Liver (tissue), 9 donors: ENCODE results near the gene AURKB. TPM values are rescaled to one million over a fixed set of nuclear protein-coding genes. Genes with fewer than 3 reads are reported as not detected.
A peak's percentile ranks its signal among the peaks of the same experiment; 100 is the strongest.

Experiments used
- DNase-seq: peaks from one replicate; pipeline ENCODE4 v3.0.0-alpha.2; 2017; ENCODE audit warnings: low spot score
- H3K27ac ChIP-seq, 2 donors: one replicate each; pipeline ENCODE4 v1.7.0; 2013; ENCODE audit warnings: inconsistent platforms in 2 of 2, low read length in 2 of 2, control low read depth in 1 of 2, low read depth in 1 of 2, mild to moderate bottlenecking in 1 of 2
- H3K27me3 ChIP-seq, 4 donors: one replicate each; pipeline versions ENCODE4 v1.6.1 to v1.7.0; 2013; ENCODE audit warnings: low read length in 3 of 4, inconsistent platforms in 1 of 4, mild to moderate bottlenecking in 1 of 4, moderate library complexity in 1 of 4; ENCODE audit not compliant: control insufficient read depth in 4 of 4, insufficient read depth in 4 of 4
- H3K36me3 ChIP-seq, 4 donors: one replicate each; pipeline versions ENCODE4 v1.6.1 to v1.7.0; 2013; ENCODE audit warnings: low read length in 3 of 4, mild to moderate bottlenecking in 3 of 4, low read depth in 1 of 4, moderate library complexity in 1 of 4; ENCODE audit not compliant: control insufficient read depth in 4 of 4, insufficient read depth in 3 of 4
- H3K4me1 ChIP-seq, 4 donors: one replicate each; pipeline versions ENCODE4 v1.6.1 to v1.7.0; 2013; ENCODE audit warnings: low read length in 3 of 4, mild to moderate bottlenecking in 3 of 4, moderate library complexity in 1 of 4; ENCODE audit not compliant: control insufficient read depth in 4 of 4, insufficient read depth in 4 of 4
- H3K4me3 ChIP-seq, 3 donors: one replicate each; pipeline versions ENCODE4 v1.6.1 to v1.7.0; 2013; ENCODE audit warnings: low read length in 3 of 3, control low read depth in 1 of 3, low read depth in 1 of 3, mild to moderate bottlenecking in 1 of 3
- H3K9ac ChIP-seq, 2 donors: one replicate each; pipeline ENCODE4 v1.7.0; 2013; ENCODE audit warnings: low read length in 2 of 2, mild to moderate bottlenecking in 2 of 2, moderate library complexity in 2 of 2, control low read depth in 1 of 2, low read depth in 1 of 2
- H3K9me3 ChIP-seq, 4 donors: one replicate each; pipeline versions ENCODE4 v1.6.1 to v1.7.0; 2013; ENCODE audit warnings: low read length in 3 of 4; ENCODE audit not compliant: control insufficient read depth in 4 of 4
- EGR1 ChIP-seq, 2 donors: IDR thresholded peaks; 2 replicates each; pipeline ENCODE4 v1.6.1; 2016 to 2018; ENCODE audit warnings: antibody characterized with exemption in 2 of 2, low read depth in 2 of 2
- FOXA1 ChIP-seq: IDR thresholded peaks from 2 replicates; pipeline ENCODE4 v1.6.1; 2016; ENCODE audit warnings: antibody characterized with exemption
- FOXA2 ChIP-seq: IDR thresholded peaks from 2 replicates; pipeline ENCODE4 v1.6.1; 2016; ENCODE audit warnings: antibody characterized with exemption
- GABPA ChIP-seq, 2 donors: IDR thresholded peaks in 1 of 2; conservative IDR thresholded peaks in 1 of 2; 2 replicates each; pipeline ENCODE4 v1.6.1; 2016; ENCODE audit warnings: antibody characterized with exemption in 2 of 2, mild to moderate bottlenecking in 1 of 2, moderate library complexity in 1 of 2
- HNF4A ChIP-seq, 2 donors: conservative IDR thresholded peaks; 2 replicates each; pipeline ENCODE4 v1.6.1; 2016; ENCODE audit warnings: antibody characterized with exemption in 2 of 2, mild to moderate bottlenecking in 2 of 2
- HNF4G ChIP-seq: IDR thresholded peaks from 2 replicates; pipeline ENCODE4 v1.6.1; 2016; ENCODE audit warnings: antibody characterized with exemption
- JUND ChIP-seq, 2 donors: IDR thresholded peaks; 2 replicates each; pipeline ENCODE4 v1.6.1; 2016; ENCODE audit warnings: antibody characterized with exemption in 2 of 2
- NR2F2 ChIP-seq: IDR thresholded peaks from 2 replicates; pipeline ENCODE4 v1.6.1; 2016; ENCODE audit warnings: antibody characterized with exemption
- RAD21 ChIP-seq, 2 donors: IDR thresholded peaks; 2 replicates each; pipeline ENCODE4 v1.6.1; 2016; ENCODE audit warnings: antibody characterized with exemption in 2 of 2, mild to moderate bottlenecking in 2 of 2
- RXRA ChIP-seq, 2 donors: IDR thresholded peaks; 2 replicates each; pipeline ENCODE4 v1.6.1; 2017 to 2018; ENCODE audit warnings: antibody characterized with exemption in 2 of 2, mild to moderate bottlenecking in 1 of 2
- SP1 ChIP-seq: IDR thresholded peaks from 2 replicates; pipeline ENCODE4 v1.6.1; 2018; ENCODE audit warnings: antibody characterized with exemption, mild to moderate bottlenecking
- TAF1 ChIP-seq: conservative IDR thresholded peaks from 2 replicates; pipeline ENCODE4 v1.6.1; 2016; ENCODE audit warnings: antibody characterized with exemption, mild to moderate bottlenecking
- YY1 ChIP-seq: IDR thresholded peaks from 2 replicates; pipeline ENCODE4 v1.6.1; 2016; ENCODE audit warnings: antibody characterized with exemption, mild to moderate bottlenecking
- WGBS: extraction: QIAGEN DNeasy Blood & Tissue Kit; methylation state at CpG from one replicate; pipeline ENCODE4 v1.1.7; 2013; 5-methylcytosine and 5-hydroxymethylcytosine counted together
- polyA plus RNA-seq, 2 donors: library from polyadenylated mRNA; stranded (reverse) in 1 of 2; unstranded in 1 of 2; fragments of 200-250 nt in 1 of 2; fragments of >200 nt in 1 of 2; fragmentation: Nextera tagmentation in 1 of 2; extraction: Ambion mirVana in 1 of 2; gene quantifications; one replicate each; pipeline versions ENCODE4 v1.2.1 to v1.2.3, GENCODE V29; 2013 to 2015
- total RNA-seq, 2 donors: library from RNA; depleted of rRNA; stranded (reverse); fragments of >200 nt; gene quantifications; one replicate each; pipeline ENCODE4 v1.2.3, GENCODE V29; 2014
- TF ChIP-seq, protein P1 (sequence below): fragments of 150-350 bp; IDR thresholded peaks from 2 replicates; pipeline ENCODE4 v1.5.1; 2017; ENCODE audit warnings: improper control_type of control experiment, low read depth, low read length; ENCODE audit not compliant: missing input control
- TF ChIP-seq, protein P2 (sequence below): IDR thresholded peaks from 2 replicates; pipeline ENCODE4 v1.6.1; 2016; ENCODE audit warnings: antibody characterized with exemption, mild to moderate bottlenecking
- TF ChIP-seq, protein P3 (sequence below): IDR thresholded peaks from 2 replicates; pipeline ENCODE4 v1.6.1; 2016; ENCODE audit warnings: antibody characterized with exemption
- TF ChIP-seq, protein P4 (sequence below): IDR thresholded peaks from 2 replicates; pipeline ENCODE4 v1.6.1; 2016; ENCODE audit warnings: antibody characterized with exemption
- TF ChIP-seq, protein P5 (sequence below): IDR thresholded peaks from 2 replicates; pipeline ENCODE4 v1.6.1; 2016; ENCODE audit warnings: antibody characterized with exemption
- donor health status: healthy.
- donor health status: healthy.
- donor health status: healthy.
- donor health status: healthy.
- donor health status: healthy.

AURKB gene
- total and polyA plus RNA-seq, 4 donors, result 0.42 to 25.9 (median 3.0) TPM

DNA sequence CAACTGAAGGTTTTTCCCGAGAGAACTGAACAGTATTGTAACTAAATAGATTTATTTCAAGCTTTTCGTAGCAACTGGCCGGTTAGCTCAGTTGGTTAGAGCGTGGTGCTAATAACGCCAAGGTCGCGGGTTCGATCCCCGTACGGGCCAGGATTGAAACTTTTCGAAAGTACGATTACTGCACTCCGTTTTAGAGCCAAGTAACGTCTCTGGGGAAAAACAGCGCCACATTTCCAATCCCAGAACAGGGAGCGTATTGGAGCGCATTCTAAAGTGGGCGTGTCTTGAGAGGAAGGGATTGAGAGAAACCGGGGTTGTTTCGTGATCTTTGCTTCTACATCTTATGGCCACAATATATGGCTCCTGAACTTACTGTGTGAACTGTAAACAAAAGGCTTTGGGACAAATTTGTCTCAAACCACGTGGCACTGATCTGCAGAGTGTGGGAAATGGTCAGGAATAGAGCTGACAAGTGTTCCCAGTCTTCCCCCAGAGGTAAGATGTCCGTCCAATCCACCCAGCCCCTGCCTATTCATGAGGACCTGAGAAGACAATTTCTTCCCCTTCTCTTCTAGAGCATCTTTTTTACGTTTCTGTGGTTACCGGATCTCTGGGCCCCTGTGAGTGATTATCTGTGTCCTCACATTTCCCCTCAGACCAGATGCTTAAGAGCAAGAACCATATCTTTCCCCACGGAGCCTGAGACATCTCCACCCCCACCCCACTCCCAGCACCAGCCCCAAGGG, 22.7 kb downstream of the AURKB start:
- Histone ChIP-seq H3K4me1 (peaks cover 12 to 57% (median 31%) of the 10 kb centered on the region in 4 donors), H3K27me3 (no peaks in the 10 kb centered on the region), H3K9me3 (no peaks in the 10 kb centered on the region), H3K36me3 (no peaks in the 10 kb centered on the region), H3K9ac (peak overlapping the region; percentile 5 to 16), H3K27ac (peak overlapping the region; percentile 73 to 85), H3K4me3 (peak overlapping the region in 2 of 3 donors; percentile 52 to 82)
- 1% methylated on average over 25 of the region's 25 CpGs for WGBS
- DNase-seq, result peak; percentile 95
- TF ChIP-seq FOXA1, result peak; percentile 69
- peak; percentile 91 for TF ChIP-seq SP1
- peak in 1 of 2 donors; percentile 16 for TF ChIP-seq EGR1 (IDR thresholded peaks at IDR 0.05; ENCODE audit: low read depth in 2 of 2)
- TF ChIP-seq, protein P1, sequence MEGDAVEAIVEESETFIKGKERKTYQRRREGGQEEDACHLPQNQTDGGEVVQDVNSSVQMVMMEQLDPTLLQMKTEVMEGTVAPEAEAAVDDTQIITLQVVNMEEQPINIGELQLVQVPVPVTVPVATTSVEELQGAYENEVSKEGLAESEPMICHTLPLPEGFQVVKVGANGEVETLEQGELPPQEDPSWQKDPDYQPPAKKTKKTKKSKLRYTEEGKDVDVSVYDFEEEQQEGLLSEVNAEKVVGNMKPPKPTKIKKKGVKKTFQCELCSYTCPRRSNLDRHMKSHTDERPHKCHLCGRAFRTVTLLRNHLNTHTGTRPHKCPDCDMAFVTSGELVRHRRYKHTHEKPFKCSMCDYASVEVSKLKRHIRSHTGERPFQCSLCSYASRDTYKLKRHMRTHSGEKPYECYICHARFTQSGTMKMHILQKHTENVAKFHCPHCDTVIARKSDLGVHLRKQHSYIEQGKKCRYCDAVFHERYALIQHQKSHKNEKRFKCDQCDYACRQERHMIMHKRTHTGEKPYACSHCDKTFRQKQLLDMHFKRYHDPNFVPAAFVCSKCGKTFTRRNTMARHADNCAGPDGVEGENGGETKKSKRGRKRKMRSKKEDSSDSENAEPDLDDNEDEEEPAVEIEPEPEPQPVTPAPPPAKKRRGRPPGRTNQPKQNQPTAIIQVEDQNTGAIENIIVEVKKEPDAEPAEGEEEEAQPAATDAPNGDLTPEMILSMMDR, result no peak
- peak; percentile 32 for TF ChIP-seq FOXA2
- peak; percentile 83 to 84 for TF ChIP-seq RXRA (IDR thresholded peaks at IDR 0.05)
- peak; percentile 37 for TF ChIP-seq HNF4G
- TF ChIP-seq, protein P2, sequence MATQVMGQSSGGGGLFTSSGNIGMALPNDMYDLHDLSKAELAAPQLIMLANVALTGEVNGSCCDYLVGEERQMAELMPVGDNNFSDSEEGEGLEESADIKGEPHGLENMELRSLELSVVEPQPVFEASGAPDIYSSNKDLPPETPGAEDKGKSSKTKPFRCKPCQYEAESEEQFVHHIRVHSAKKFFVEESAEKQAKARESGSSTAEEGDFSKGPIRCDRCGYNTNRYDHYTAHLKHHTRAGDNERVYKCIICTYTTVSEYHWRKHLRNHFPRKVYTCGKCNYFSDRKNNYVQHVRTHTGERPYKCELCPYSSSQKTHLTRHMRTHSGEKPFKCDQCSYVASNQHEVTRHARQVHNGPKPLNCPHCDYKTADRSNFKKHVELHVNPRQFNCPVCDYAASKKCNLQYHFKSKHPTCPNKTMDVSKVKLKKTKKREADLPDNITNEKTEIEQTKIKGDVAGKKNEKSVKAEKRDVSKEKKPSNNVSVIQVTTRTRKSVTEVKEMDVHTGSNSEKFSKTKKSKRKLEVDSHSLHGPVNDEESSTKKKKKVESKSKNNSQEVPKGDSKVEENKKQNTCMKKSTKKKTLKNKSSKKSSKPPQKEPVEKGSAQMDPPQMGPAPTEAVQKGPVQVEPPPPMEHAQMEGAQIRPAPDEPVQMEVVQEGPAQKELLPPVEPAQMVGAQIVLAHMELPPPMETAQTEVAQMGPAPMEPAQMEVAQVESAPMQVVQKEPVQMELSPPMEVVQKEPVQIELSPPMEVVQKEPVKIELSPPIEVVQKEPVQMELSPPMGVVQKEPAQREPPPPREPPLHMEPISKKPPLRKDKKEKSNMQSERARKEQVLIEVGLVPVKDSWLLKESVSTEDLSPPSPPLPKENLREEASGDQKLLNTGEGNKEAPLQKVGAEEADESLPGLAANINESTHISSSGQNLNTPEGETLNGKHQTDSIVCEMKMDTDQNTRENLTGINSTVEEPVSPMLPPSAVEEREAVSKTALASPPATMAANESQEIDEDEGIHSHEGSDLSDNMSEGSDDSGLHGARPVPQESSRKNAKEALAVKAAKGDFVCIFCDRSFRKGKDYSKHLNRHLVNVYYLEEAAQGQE, result peak; percentile 64
- no peak for TF ChIP-seq TAF1
- TF ChIP-seq, protein P3, sequence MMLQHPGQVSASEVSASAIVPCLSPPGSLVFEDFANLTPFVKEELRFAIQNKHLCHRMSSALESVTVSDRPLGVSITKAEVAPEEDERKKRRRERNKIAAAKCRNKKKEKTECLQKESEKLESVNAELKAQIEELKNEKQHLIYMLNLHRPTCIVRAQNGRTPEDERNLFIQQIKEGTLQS, result peak; percentile 100
- peak; percentile 73 to 80 for TF ChIP-seq HNF4A (conservative IDR thresholded peaks at IDR 0.05)
- TF ChIP-seq NR2F2, result peak; percentile 78
- peak; percentile 71 to 72 for TF ChIP-seq JUND (IDR thresholded peaks at IDR 0.05)
- no peak for TF ChIP-seq GABPA (IDR thresholded peaks at IDR 0.05 in 1 of 2, conservative IDR thresholded peaks at IDR 0.05 in 1 of 2)
- TF ChIP-seq, protein P4, sequence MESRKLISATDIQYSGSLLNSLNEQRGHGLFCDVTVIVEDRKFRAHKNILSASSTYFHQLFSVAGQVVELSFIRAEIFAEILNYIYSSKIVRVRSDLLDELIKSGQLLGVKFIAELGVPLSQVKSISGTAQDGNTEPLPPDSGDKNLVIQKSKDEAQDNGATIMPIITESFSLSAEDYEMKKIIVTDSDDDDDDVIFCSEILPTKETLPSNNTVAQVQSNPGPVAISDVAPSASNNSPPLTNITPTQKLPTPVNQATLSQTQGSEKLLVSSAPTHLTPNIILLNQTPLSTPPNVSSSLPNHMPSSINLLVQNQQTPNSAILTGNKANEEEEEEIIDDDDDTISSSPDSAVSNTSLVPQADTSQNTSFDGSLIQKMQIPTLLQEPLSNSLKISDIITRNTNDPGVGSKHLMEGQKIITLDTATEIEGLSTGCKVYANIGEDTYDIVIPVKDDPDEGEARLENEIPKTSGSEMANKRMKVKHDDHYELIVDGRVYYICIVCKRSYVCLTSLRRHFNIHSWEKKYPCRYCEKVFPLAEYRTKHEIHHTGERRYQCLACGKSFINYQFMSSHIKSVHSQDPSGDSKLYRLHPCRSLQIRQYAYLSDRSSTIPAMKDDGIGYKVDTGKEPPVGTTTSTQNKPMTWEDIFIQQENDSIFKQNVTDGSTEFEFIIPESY, result peak; percentile 83
- peak; percentile 32 to 45 for TF ChIP-seq RAD21 (IDR thresholded peaks at IDR 0.05)
- TF ChIP-seq, protein P5, sequence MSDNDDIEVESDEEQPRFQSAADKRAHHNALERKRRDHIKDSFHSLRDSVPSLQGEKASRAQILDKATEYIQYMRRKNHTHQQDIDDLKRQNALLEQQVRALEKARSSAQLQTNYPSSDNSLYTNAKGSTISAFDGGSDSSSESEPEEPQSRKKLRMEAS, result peak; percentile 82
- TF ChIP-seq YY1, result peak; percentile 86
